GM23338 (cell line): ENCODE data around the gene PIGH. TPM values are rescaled to one million over a fixed set of nuclear protein-coding genes. Genes with fewer than 3 reads are reported as not detected.
"Not testable (repeated sequence)": the region's sequence is repeated elsewhere in the genome, so short reads cannot be mapped to it uniquely, and the experiment has no call there.

ENCODE experiments used
- ATAC-seq: fragments of 200-7000 bp; cut with Tn5 transposase; 3 replicates; pipeline ENCODE4 v1.9.1; 2020
- DNase-seq: peaks from one replicate; pipeline ENCODE4 v3.0.0-alpha.2; 2015; ENCODE audit warnings: low spot score
- H2AFZ ChIP-seq: fragments of 200-600 bp; sonication (generic); 2 replicates; pipeline ENCODE4 v1.8.0; 2016; ENCODE audit warnings: antibody characterized with exemption, mild to moderate bottlenecking, moderate library complexity
- H3F3A ChIP-seq: fragments of 200-600 bp; sonication (generic); replicated peaks from 2 replicates; pipeline ENCODE4 v1.8.0; 2017; ENCODE audit warnings: antibody characterized with exemption, mixed run types, low read depth
- H3K27ac ChIP-seq: fragments of 200-600 bp; sonication (generic); 2 replicates; pipeline ENCODE4 v1.6.1; 2016; ENCODE audit warnings: low read depth
- H3K27me3 ChIP-seq: fragments of 200-600 bp; sonication (generic); 2 replicates; pipeline ENCODE4 v1.8.0; 2016; ENCODE audit warnings: mild to moderate bottlenecking, mixed run types, moderate library complexity; ENCODE audit not compliant: insufficient read depth
- H3K36me3 ChIP-seq: fragments of 200-600 bp; sonication (generic); 2 replicates; pipeline ENCODE4 v1.8.0; 2016; ENCODE audit warnings: mild to moderate bottlenecking; ENCODE audit not compliant: insufficient read depth
- H3K4me1 ChIP-seq: fragments of 200-600 bp; sonication (generic); 2 replicates; pipeline ENCODE4 v1.8.0; 2016; ENCODE audit warnings: mild to moderate bottlenecking, moderate library complexity; ENCODE audit not compliant: insufficient read depth
- H3K4me2 ChIP-seq: fragments of 200-600 bp; sonication (generic); 2 replicates; pipeline ENCODE4 v1.7.1; 2017; ENCODE audit warnings: mixed run types
- H3K4me3 ChIP-seq: fragments of 200-600 bp; sonication (generic); 2 replicates; pipeline ENCODE4 v1.6.1; 2016; ENCODE audit warnings: mixed run types
- H3K79me2 ChIP-seq: fragments of 200-600 bp; sonication (generic); replicated peaks from 2 replicates; pipeline ENCODE4 v1.8.0; 2017; ENCODE audit warnings: mild to moderate bottlenecking; ENCODE audit not compliant: insufficient read depth
- H3K9me2 ChIP-seq: fragments of 200-600 bp; sonication (generic); 2 replicates; pipeline ENCODE4 v1.8.0; 2017; ENCODE audit not compliant: insufficient read depth
- H4K20me1 ChIP-seq: fragments of 200-600 bp; sonication (generic); replicated peaks from 2 replicates; pipeline ENCODE4 v1.8.0; 2017; ENCODE audit warnings: mild to moderate bottlenecking; ENCODE audit not compliant: insufficient read depth
- H3K27ac Mint-ChIP-seq: 2 replicates; pipeline ENCODE4 v1.8.0; 2020; ENCODE audit warnings: inconsistent platforms, mild to moderate bottlenecking, moderate library complexity, mixed read lengths
- H3K27me3 Mint-ChIP-seq: 3 replicates; pipeline ENCODE4 v1.8.0; 2022; ENCODE audit warnings: low read depth, mild to moderate bottlenecking, moderate library complexity, mixed read lengths, inconsistent platforms; ENCODE audit not compliant: insufficient read depth, poor library complexity
- H3K36me3 Mint-ChIP-seq: 3 replicates; pipeline ENCODE4 v1.8.0; 2021; ENCODE audit warnings: low read depth, mild to moderate bottlenecking, inconsistent platforms, moderate library complexity, mixed read lengths
- H3K4me1 Mint-ChIP-seq: 3 replicates; pipeline ENCODE4 v1.8.0; 2020; ENCODE audit warnings: mild to moderate bottlenecking, inconsistent platforms, mixed read lengths
- H3K4me3 Mint-ChIP-seq: 3 replicates; pipeline ENCODE4 v1.8.0; 2021; ENCODE audit warnings: moderate library complexity, mild to moderate bottlenecking, inconsistent platforms, mixed read lengths
- H3K9me3 Mint-ChIP-seq: 3 replicates; pipeline ENCODE4 v1.8.0; 2020; ENCODE audit warnings: moderate library complexity, mild to moderate bottlenecking, inconsistent platforms, mixed read lengths
- CREB1 ChIP-seq: fragments of 250-450 bp; sonication (Bioruptor Pico); IDR thresholded peaks from 2 replicates; pipeline ENCODE4 v1.5.0; 2020; ENCODE audit warnings: low read depth, mild to moderate bottlenecking, moderate library complexity
- EZH2 ChIP-seq: fragments of 200-600 bp; sonication (generic); IDR thresholded peaks from one replicate; pipeline ENCODE4 v1.8.0; 2017; ENCODE audit warnings: antibody characterized with exemption, mild to moderate bottlenecking, low read depth; ENCODE audit not compliant: unreplicated experiment
- NANOG ChIP-seq: IDR thresholded peaks from 2 replicates; pipeline ENCODE4 v1.6.1; 2016; ENCODE audit warnings: antibody characterized with exemption, borderline replicate concordance
- POLR2AphosphoS5 ChIP-seq: IDR thresholded peaks from 2 replicates; pipeline ENCODE4 v1.6.1; 2016; ENCODE audit warnings: antibody characterized with exemption, low read depth
- STAT1 ChIP-seq: IDR thresholded peaks from one replicate; pipeline ENCODE4 v1.6.1; 2016; ENCODE audit warnings: antibody characterized with exemption; ENCODE audit not compliant: unreplicated experiment
- ZNF114 ChIP-seq: fragments of 250-450 bp; sonication (Bioruptor Pico); IDR thresholded peaks from 2 replicates; pipeline ENCODE4 v1.5.0; 2020; ENCODE audit warnings: mild to moderate bottlenecking, moderate library complexity
- polyA plus RNA-seq: library from polyadenylated mRNA; unstranded; fragments of >200 nt; fragmentation: Nextera tagmentation; extraction: Ambion mirVana; gene quantifications from 2 replicates; pipeline ENCODE4 v1.2.1, GENCODE V29; 2016
- total RNA-seq: library from RNA; depleted of rRNA; stranded (reverse); fragments of >200 nt; shearing (Covaris generic); gene quantifications from 2 replicates; pipeline ENCODE4 v1.2.3, GENCODE V29; 2014
- TF ChIP-seq, protein P1 (sequence below): IDR thresholded peaks from one replicate; pipeline ENCODE4 v1.6.1; 2018; ENCODE audit warnings: antibody characterized with exemption; ENCODE audit not compliant: unreplicated experiment

The PIGH gene
- total and polyA plus RNA-seq, 2 experiments from 2014 or later: 8.7 to 9.3 TPM

DNA sequence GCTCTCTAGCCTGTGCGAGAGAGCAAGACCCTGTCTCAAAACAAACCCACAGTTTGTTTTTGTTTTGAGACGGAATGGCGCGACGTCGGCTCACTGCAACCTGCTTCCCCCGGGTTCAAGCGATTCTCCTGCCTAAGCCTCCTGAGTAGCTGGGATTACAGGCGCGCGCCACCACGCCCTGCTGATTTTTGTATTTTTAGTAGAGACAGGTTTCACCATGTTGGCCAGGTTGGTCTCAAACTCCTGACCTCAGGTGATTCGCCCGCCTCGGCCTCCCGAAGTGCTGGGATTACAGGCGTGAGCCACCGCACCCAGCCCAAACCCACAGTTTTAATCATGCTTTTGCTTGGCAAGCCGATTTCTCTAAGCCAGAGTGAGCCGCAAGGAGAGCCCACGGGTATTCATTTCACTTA lies 500 bp upstream of the PIGH start:
- not testable (repeated sequence) for DNase-seq, H2AFZ ChIP-seq, H3K9me2 ChIP-seq, H3K4me1 Mint-ChIP-seq, H3K27ac ChIP-seq, H3K36me3 ChIP-seq, H3K9me3 Mint-ChIP-seq, ATAC-seq, H3K36me3 Mint-ChIP-seq, H3K4me1 ChIP-seq, H4K20me1 ChIP-seq, H3K79me2 ChIP-seq, H3F3A ChIP-seq
- Mint-ChIP-seq H3K27me3 (peaks cover 68% of the 10 kb centered on the region), H3K4me3 (peak overlapping the region; percentile 89), H3K27ac (0 out of 2 replicates have a peak overlapping the region, but pooled peaks have one; percentile 67)
- Histone ChIP-seq H3K4me2 (peak overlapping the region; percentile 75), H3K4me3 (peak overlapping the region; percentile 63), H3K27me3 (peaks cover 66% of the 10 kb centered on the region)

DNA sequence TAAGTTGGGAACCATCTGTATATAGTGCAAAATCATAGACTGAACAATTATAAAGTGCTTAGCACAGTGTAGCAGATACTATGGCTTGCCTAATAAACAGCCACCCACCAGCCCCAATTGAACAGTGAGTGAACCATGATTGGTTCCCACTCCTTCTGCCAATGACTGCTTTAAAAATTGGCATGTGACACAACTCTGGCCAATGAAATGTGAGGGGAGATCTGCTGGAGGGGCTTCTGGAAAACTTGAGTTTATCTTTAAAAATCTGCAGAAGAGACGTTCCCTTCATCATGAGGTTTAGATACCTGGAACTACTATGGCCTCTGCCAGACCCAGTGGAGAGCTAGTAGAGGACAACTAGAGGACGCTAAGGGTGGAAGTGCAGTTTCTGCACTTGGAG lies 4.7 kb downstream of the PIGH start:
- Mint-ChIP-seq H3K27ac (no peak overlapping the region), H3K27me3 (peaks cover 21% of the 10 kb centered on the region)

DNA sequence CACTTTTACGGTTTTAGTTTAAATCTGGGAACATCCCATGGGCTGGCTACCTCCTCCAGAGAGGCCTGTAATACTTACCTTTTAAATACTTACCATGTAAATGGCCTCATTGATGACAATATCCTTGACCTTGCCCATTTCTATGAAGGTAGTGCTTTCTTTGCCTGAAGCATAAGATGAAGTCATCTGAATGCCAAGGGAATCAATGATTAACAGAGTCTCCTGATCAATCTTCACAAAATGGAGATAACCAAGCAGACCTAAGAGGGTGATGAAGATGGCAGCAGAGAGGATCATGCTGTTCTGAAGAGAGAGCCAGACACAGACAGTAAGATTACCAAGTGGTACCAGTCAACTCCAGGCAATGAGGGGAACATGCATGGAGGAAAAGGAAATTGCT lies 6.4 kb downstream of the PIGH start:
- not testable (repeated sequence) for H3K4me3 Mint-ChIP-seq, H3K4me1 ChIP-seq, H2AFZ ChIP-seq, H3K36me3 ChIP-seq, H3K4me1 Mint-ChIP-seq, H3K4me2 ChIP-seq, H3K79me2 ChIP-seq, H3K27ac ChIP-seq, H3K9me2 ChIP-seq, H3F3A ChIP-seq, DNase-seq, H3K4me3 ChIP-seq, H3K27me3 ChIP-seq, H3K9me3 Mint-ChIP-seq, H4K20me1 ChIP-seq, H3K36me3 Mint-ChIP-seq, ATAC-seq, H3K27me3 Mint-ChIP-seq, H3K27ac Mint-ChIP-seq

More for the DNA sequence above, 4.7 kb downstream of the PIGH start:
- DNase-seq (no peak), ATAC-seq (no peak)
- Histone ChIP-seq H3K4me1 (peaks cover 4% of the 10 kb centered on the region), H3K4me2 (no peak overlapping the region), H4K20me1 (no peaks in the 10 kb centered on the region), H3K36me3 (no peaks in the 10 kb centered on the region), H3K9me2 (peaks cover 7% of the 10 kb centered on the region), H2AFZ (no peak overlapping the region), H3K4me3 (no peak overlapping the region), H3F3A (0 out of 2 replicates have a peak, but pooled peaks cover 5% of the 10 kb centered on the region), H3K27me3 (peaks cover 16% of the 10 kb centered on the region), H3K79me2 (no peaks in the 10 kb centered on the region), H3K27ac (no peak overlapping the region)
- H3K4me3 Mint-ChIP-seq: no peak overlapping the region
- peaks cover 3% of the 10 kb centered on the region; the same call in 2 of the 3 replicates for H3K4me1 Mint-ChIP-seq
- no peaks in the 10 kb centered on the region for H3K9me3 Mint-ChIP-seq
- TF ChIP-seq NANOG (no peak), CREB1 (CRISPR knock-in tag) (no peak)
- H3K36me3 Mint-ChIP-seq: 0 out of 3 replicates have a peak, but pooled peaks cover 3% of the 10 kb centered on the region

DNA sequence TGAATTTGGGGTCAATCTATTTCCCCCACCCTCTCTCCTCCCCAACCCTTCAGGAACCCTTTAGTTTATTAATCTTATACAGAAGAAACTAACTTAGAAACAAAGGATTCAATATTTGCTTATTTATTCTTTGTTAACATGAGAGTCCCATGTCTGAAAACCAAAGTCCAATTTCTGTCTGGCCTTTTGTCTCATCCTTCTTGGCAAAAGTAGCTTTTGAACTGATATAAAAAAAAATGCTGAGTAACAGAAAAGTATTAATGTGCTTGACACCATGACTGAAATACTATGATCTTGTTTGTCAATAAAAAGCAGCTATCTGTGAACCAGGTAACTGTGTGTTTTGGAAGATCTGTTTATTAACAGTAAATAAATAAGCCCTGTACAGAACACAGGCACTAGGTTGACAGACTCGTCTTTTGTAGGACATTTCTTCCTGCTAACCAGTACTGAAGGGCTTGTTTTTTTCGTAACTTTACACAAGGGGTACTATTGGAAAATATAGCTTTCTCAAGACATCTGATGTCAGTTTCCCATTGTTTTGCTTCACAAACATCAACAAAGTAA lies 10.8 kb downstream of the PIGH start:
- no peaks in the 10 kb centered on the region for H3K9me3 Mint-ChIP-seq
- no peaks in the 10 kb centered on the region; the same call in 1 of the 2 replicates for H3K36me3 ChIP-seq

More for the DNA sequence above, 10.8 kb downstream of the PIGH start:
- no peaks in the 10 kb centered on the region for H3F3A ChIP-seq
- no peaks in the 10 kb centered on the region for H3K4me1 ChIP-seq
- H3K79me2 ChIP-seq: no peaks in the 10 kb centered on the region
- Mint-ChIP-seq H3K27me3 (no peaks in the 10 kb centered on the region), H3K27ac (no peak overlapping the region), H3K36me3 (peaks cover 14% of the 10 kb centered on the region), H3K4me3 (no peak overlapping the region), H3K4me1 (no peaks in the 10 kb centered on the region)
- no peak overlapping the region for H3K4me2 ChIP-seq
- DNase-seq (no peak), ATAC-seq (no peak)
- TF ChIP-seq EZH2 (no peak), STAT1 (no peak), CREB1 (CRISPR knock-in tag) (no peak), POLR2AphosphoS5 (no peak), ZNF114 (CRISPR knock-in tag) (no peak)
- TF ChIP-seq, protein P1, sequence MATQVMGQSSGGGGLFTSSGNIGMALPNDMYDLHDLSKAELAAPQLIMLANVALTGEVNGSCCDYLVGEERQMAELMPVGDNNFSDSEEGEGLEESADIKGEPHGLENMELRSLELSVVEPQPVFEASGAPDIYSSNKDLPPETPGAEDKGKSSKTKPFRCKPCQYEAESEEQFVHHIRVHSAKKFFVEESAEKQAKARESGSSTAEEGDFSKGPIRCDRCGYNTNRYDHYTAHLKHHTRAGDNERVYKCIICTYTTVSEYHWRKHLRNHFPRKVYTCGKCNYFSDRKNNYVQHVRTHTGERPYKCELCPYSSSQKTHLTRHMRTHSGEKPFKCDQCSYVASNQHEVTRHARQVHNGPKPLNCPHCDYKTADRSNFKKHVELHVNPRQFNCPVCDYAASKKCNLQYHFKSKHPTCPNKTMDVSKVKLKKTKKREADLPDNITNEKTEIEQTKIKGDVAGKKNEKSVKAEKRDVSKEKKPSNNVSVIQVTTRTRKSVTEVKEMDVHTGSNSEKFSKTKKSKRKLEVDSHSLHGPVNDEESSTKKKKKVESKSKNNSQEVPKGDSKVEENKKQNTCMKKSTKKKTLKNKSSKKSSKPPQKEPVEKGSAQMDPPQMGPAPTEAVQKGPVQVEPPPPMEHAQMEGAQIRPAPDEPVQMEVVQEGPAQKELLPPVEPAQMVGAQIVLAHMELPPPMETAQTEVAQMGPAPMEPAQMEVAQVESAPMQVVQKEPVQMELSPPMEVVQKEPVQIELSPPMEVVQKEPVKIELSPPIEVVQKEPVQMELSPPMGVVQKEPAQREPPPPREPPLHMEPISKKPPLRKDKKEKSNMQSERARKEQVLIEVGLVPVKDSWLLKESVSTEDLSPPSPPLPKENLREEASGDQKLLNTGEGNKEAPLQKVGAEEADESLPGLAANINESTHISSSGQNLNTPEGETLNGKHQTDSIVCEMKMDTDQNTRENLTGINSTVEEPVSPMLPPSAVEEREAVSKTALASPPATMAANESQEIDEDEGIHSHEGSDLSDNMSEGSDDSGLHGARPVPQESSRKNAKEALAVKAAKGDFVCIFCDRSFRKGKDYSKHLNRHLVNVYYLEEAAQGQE: no peak
- H3K27ac ChIP-seq: no peak overlapping the region
- no peak overlapping the region for H3K4me3 ChIP-seq
- peaks cover 3% of the 10 kb centered on the region; the same call in 1 of the 2 replicates for H4K20me1 ChIP-seq
- no peaks in the 10 kb centered on the region for H3K9me2 ChIP-seq
- no peaks in the 10 kb centered on the region for H3K27me3 ChIP-seq
- H2AFZ ChIP-seq: no peak overlapping the region
